Cardiac septum (tissue), 1 donor: Measurements from ENCODE around the gene SCFD2. TPM values are rescaled to one million over a fixed set of nuclear protein-coding genes. Genes with fewer than 3 reads are reported as not detected.
"Not testable (repeated sequence)": the region's sequence is repeated elsewhere in the genome, so short reads cannot be mapped to it uniquely, and the experiment has no call there.

Experiments used
- DNase-seq: peaks from one replicate; pipeline ENCODE4 v3.0.0-alpha.2; 2020; ENCODE audit warnings: low spot score
- intact Hi-C: fragments of 100-400 bp; cut with DNase I; formaldehyde crosslinking; loops from one replicate; pipeline ENCODE4 v1.14.0; 2022
- total RNA-seq: library from RNA; stranded (reverse); fragmentation: NEBNext Ultra II Directional; extraction: Animal tissue kit (Norgen Biotek cat#: 25700); gene quantifications from one replicate; pipeline ENCODE4 v1.2.1, GENCODE V29; 2021
- donor health status: DM: no; HTN: no; CAD: no.

SCFD2 gene
- total RNA-seq, 1 donor from 2014 or later, result 9.7 TPM

GRCh38 chr4:53040459-53040815 lies 325.4 kb downstream of the SCFD2 start:
- intact Hi-C loops, result no loop called here

GRCh38 chr4:53039741-53040458 lies 326.0 kb downstream of the SCFD2 start:
- DNase-seq, result no peak
- intact Hi-C loops, result no loop called here

More at GRCh38 chr4:53040459-53040815, 325.4 kb downstream of the SCFD2 start:
- no peak for DNase-seq

- intact Hi-C loops, result no loop called here
- no peak for DNase-seq
These were observed 328.0 kb downstream of the SCFD2 start for GRCh38 chr4:53037892-53038291.

- intact Hi-C loops, DNase-seq: not testable (repeated sequence)
These were observed 333.0 kb downstream of the SCFD2 start for GRCh38 chr4:53032908-53033307.

- DNase-seq, result no peak
- intact Hi-C loops, result no loop called here
These were observed 339.6 kb downstream of the SCFD2 start for GRCh38 chr4:53026233-53026632.

GRCh38 chr4:53023677-53024299 lies 342.1 kb downstream of the SCFD2 start:
- no peak for DNase-seq
- intact Hi-C loops, result no loop called here

GRCh38 chr4:53022513-53023100 lies 343.3 kb downstream of the SCFD2 start:
- DNase-seq, result no peak
- intact Hi-C loops, result no loop called here

GRCh38 chr4:53021754-53022512 lies 343.9 kb downstream of the SCFD2 start:
- DNase-seq, result no peak
- intact Hi-C loops, result no loop called here

GRCh38 chr4:53019485-53020382 lies 346.1 kb downstream of the SCFD2 start:
- intact Hi-C loops, result loop anchor here (5.0 to 10.0 kb wide), 3 partner anchors 355 to 888 kb away; partner anchors contain the start of gene FIP1L1
- no peak for DNase-seq

- intact Hi-C loops, result loop anchor here (5.0 to 10.0 kb wide), 3 partner anchors 356 to 889 kb away; partner anchors contain the start of gene FIP1L1
- DNase-seq, result no peak
These were observed 347.4 kb downstream of the SCFD2 start for GRCh38 chr4:53018471-53018870.

- intact Hi-C loops, result loop anchor here (5.0 to 10.0 kb wide), 3 partner anchors 359 to 891 kb away; partner anchors contain the start of gene FIP1L1
- no peak for DNase-seq
These were observed 349.6 kb downstream of the SCFD2 start for GRCh38 chr4:53016099-53016820.

GRCh38 chr4:53015681-53016080 lies 350.2 kb downstream of the SCFD2 start:
- intact Hi-C loops, result loop anchor here (2.0 to 10.0 kb wide), 4 partner anchors 359 to 1217 kb away; partner anchors contain the start of gene FIP1L1
- no peak for DNase-seq

GRCh38 chr4:53014881-53015280 lies 351.0 kb downstream of the SCFD2 start:
- intact Hi-C loops, result loop anchor here (2.0 to 10.0 kb wide), 5 partner anchors 172 to 1218 kb away; partner anchors contain the start of gene FIP1L1
- no peak for DNase-seq

- DNase-seq, result no peak
- intact Hi-C loops, result loop anchor here (2.0 to 10.0 kb wide), 4 partner anchors 173 to 1219 kb away; partner anchors contain the start of gene FIP1L1
These were observed 351.7 kb downstream of the SCFD2 start for GRCh38 chr4:53013873-53014775.

- DNase-seq, result no peak
- intact Hi-C loops, result loop anchor here (5.0 to 10.0 kb wide), 3 partner anchors 175 to 692 kb away; partner anchors contain the start of gene FIP1L1
These were observed 353.1 kb downstream of the SCFD2 start for GRCh38 chr4:53012738-53013137.

GRCh38 chr4:53011259-53011905 lies 354.5 kb downstream of the SCFD2 start:
- no peak for DNase-seq
- intact Hi-C loops, result loop anchor here (5.0 to 10.0 kb wide), 3 partner anchors 176 to 693 kb away; partner anchors contain the start of gene FIP1L1
